Type B pancreatic cell (in vitro differentiated cells): ENCODE data around the gene SPINT1. TPM values are rescaled to one million over a fixed set of nuclear protein-coding genes. Genes with fewer than 3 reads are reported as not detected.

Source experiments
- DNase-seq: peaks from one replicate; pipeline ENCODE4 v3.0.0; 2021; ENCODE audit warnings: mixed read lengths; ENCODE audit not compliant: unreplicated experiment; ENCODE audit errors: extremely low spot score
- H3K27ac Mint-ChIP-seq: 2 replicates; pipeline ENCODE4 v1.8.0; 2021; ENCODE audit warnings: mild to moderate bottlenecking, mixed read lengths
- H3K27me3 Mint-ChIP-seq: 2 replicates; pipeline ENCODE4 v1.8.0; 2021; ENCODE audit warnings: mixed read lengths
- H3K36me3 Mint-ChIP-seq: 2 replicates; pipeline ENCODE4 v1.8.0; 2021; ENCODE audit warnings: mixed read lengths
- H3K4me1 Mint-ChIP-seq: one replicate; pipeline ENCODE4 v1.8.0; 2021; ENCODE audit warnings: mixed read lengths; ENCODE audit not compliant: unreplicated experiment
- H3K4me3 Mint-ChIP-seq: 2 replicates; pipeline ENCODE4 v1.8.0; 2021; ENCODE audit warnings: mild to moderate bottlenecking, mixed read lengths
- H3K9me3 Mint-ChIP-seq: 2 replicates; pipeline ENCODE4 v1.8.0; 2021; ENCODE audit warnings: mixed read lengths
- total RNA-seq: library from RNA; stranded (reverse); gene quantifications from 2 replicates; pipeline ENCODE4 v1.2.1, GENCODE V29; 2021; ENCODE audit warnings: low replicate concordance
- TF ChIP-seq, protein P1 (sequence below): fragments of 200-600 bp; sonication (generic); conservative IDR thresholded peaks from 2 replicates; pipeline ENCODE4 v1.5.0; 2021; ENCODE audit warnings: antibody characterized with exemption, mild to moderate bottlenecking

Gene SPINT1
- total RNA-seq, 1 donor from 2014 or later, result 156 TPM

DNA sequence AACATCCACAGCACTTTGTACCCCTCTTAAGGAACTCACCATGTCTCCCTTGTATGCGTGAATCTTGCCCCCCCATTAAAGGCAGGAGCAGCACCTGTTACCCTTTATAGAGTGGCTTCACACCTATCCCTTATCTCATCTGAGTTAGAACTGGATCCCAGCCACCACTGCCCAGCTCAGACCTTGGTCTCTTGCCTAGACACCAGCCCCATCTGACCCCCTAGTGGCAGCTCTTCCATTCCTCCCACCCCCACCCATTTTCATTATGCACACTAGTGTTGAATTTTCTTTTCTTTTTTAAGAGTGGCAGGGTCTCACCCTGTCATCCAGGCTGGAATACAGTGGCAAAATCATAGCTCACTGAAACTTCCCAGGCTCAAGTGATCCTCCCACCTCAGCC lies 40.2 kb upstream of the SPINT1 start:
- TF ChIP-seq, protein P1, sequence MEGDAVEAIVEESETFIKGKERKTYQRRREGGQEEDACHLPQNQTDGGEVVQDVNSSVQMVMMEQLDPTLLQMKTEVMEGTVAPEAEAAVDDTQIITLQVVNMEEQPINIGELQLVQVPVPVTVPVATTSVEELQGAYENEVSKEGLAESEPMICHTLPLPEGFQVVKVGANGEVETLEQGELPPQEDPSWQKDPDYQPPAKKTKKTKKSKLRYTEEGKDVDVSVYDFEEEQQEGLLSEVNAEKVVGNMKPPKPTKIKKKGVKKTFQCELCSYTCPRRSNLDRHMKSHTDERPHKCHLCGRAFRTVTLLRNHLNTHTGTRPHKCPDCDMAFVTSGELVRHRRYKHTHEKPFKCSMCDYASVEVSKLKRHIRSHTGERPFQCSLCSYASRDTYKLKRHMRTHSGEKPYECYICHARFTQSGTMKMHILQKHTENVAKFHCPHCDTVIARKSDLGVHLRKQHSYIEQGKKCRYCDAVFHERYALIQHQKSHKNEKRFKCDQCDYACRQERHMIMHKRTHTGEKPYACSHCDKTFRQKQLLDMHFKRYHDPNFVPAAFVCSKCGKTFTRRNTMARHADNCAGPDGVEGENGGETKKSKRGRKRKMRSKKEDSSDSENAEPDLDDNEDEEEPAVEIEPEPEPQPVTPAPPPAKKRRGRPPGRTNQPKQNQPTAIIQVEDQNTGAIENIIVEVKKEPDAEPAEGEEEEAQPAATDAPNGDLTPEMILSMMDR, result no peak
- H3K27ac Mint-ChIP-seq, result no peak overlapping the region
- peaks cover 21% of the 10 kb centered on the region for H3K36me3 Mint-ChIP-seq
- H3K4me1 Mint-ChIP-seq, result peaks cover 25% of the 10 kb centered on the region
- H3K27me3 Mint-ChIP-seq, result no peaks in the 10 kb centered on the region
- no peak overlapping the region for H3K4me3 Mint-ChIP-seq
- DNase-seq, result no peak
- no peaks in the 10 kb centered on the region for H3K9me3 Mint-ChIP-seq

DNA sequence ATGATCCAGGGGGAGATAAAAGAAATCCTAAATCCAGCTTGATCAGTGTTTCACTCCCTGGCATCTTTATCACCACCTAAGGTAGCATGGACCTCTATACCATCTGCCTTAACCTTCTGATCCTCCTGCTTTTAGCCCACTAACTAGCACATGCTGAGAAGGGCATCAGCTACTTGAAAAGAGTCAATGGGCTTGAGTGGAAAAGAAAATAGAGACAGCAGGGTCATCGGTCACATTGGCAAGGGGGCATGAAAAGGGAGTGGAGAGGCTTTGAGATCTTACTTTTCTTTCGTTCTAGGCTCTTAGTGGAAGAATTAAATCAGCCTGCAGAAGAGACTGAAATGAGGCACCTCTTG lies 37.2 kb upstream of the SPINT1 start:
- no peak for DNase-seq

DNA sequence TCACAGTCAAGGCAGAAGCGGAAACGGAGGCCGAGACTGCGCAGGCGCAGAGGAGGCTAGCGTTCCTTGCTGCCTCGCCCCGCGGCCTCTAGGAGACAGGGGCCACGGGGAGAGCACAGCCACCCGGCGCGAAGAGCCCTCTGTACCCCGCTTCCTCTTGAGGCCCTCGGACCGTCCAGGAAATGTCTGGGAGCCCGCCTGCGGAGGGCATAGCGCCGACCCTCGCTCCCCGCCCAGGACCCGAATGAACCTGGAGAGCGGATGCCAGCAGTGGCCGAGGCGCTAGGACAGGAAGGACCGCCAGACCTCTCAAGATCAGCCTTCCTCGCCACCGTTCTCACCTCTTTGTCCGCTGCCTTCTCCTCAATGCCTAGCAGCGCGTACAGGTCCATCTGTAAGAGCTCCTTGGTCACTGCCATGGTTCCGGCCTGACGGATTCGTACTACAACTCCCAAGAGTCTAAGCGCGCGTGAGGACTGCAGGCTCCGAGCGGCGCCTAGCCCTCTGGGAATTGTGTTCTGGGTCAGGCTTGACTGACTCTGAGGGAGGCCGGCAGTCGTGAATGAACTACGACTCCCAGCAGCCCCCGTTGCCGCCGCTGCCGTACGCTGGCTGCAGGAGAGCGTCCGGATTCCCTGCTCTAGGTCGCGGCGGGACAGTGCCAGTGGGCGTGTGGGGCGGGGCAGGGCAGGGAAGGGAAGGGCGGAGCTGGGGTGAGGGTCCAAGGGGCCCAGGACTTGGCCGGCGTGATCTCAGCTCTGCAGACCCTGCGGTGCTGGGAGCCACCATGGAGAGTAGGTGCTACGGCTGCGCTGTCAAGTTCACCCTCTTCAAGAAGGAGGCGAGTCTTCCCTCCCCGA lies 36.6 kb upstream of the SPINT1 start, which contains the start of the genes DNAJC17 and ZFYVE19:
Gene DNAJC17, minus strand, starts transcription at position 446 of the 860 bp plus-strand sequence. Its CDS starts 27 bp downstream, at position 419.
Gene ZFYVE19, plus strand, starts transcription at position 62 of the 860 bp plus-strand sequence. Its CDS starts 501 bp downstream, at position 563.
- H3K36me3 Mint-ChIP-seq, result peaks cover 3% of the 10 kb centered on the region
- TF ChIP-seq, protein P1, result peak; percentile 39
- H3K9me3 Mint-ChIP-seq, result no peaks in the 10 kb centered on the region
- DNase-seq, result peak; percentile 94
- peak within 1 kb of the TSS; percentile 98 for H3K4me3 Mint-ChIP-seq
- peak within 1 kb of the TSS; percentile 97 for H3K27ac Mint-ChIP-seq
- H3K27me3 Mint-ChIP-seq, result no peaks in the 10 kb centered on the region
- peaks cover 21% of the 10 kb centered on the region for H3K4me1 Mint-ChIP-seq

More for the DNA sequence above, 37.2 kb upstream of the SPINT1 start:
- Mint-ChIP-seq H3K4me1 (peaks cover 24% of the 10 kb centered on the region), H3K27ac (peak overlapping the region; percentile 97), H3K36me3 (peaks cover 6% of the 10 kb centered on the region), H3K4me3 (peak overlapping the region; percentile 98), H3K27me3 (no peaks in the 10 kb centered on the region), H3K9me3 (no peaks in the 10 kb centered on the region)
- TF ChIP-seq, protein P1, result no peak

DNA sequence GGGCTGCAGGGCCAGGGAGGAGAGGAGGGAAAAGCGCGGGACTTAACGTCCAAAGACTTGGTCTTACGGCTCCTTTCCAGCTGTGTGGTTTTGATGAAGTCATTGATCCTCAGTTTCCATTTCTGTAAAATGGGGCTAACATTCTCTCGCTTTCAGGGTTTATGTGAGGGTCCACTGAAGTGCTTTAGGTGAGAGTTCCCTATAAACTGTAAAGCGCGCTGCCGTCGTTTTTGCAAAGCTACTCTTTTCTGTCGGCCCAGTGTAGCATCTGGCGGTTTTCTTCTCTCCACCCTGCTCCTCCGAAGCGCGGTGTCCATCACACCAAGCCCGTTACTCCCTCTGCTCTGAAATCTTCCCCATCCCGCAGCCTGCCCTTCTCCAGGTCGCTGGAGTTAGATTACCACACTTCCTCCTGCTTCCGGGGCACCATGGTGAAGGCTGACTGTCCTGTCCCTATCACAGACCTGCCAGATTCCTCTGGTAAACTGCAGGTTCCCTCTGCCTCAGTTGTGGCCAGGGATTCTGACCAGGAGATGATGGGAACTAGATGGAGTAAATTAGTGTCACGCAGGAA lies 35.9 kb upstream of the SPINT1 start:
- Mint-ChIP-seq H3K9me3 (no peaks in the 10 kb centered on the region), H3K4me1 (peaks cover 21% of the 10 kb centered on the region), H3K27me3 (no peaks in the 10 kb centered on the region), H3K36me3 (peaks cover 3% of the 10 kb centered on the region), H3K27ac (peak overlapping the region; percentile 97), H3K4me3 (peak overlapping the region; percentile 98)
- no peak for DNase-seq
- TF ChIP-seq, protein P1, result no peak

DNA sequence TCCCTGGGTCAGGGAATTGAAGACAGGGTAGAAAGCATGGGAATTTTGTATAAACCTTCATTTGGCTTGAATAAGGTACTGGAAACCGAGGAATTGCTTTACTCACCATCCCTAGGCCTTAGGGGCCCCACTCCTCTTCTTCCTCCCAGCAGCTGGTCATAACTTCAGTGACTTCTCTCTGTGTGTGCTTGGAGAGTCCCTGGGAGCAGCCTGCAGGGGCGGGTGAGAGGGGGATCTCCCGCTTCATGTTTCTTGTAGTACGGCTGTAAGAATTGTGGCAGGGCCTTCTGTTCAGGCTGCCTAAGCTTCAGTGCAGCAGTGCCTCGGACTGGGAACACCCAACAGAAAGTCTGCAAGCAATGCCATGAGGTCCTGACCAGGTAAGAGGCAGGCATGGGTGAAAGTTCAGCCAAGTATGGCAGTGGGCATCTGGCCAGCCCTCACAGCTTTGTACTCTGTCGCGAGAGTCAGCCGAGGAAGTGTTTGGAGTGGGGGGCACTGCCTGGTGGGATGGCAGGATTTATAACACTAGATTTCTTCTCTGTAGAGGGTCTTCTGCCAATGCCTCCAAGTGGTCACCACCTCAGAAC lies 34.9 kb upstream of the SPINT1 start:
- Mint-ChIP-seq H3K27me3 (no peaks in the 10 kb centered on the region), H3K4me3 (peak overlapping the region; percentile 98), H3K4me1 (peaks cover 21% of the 10 kb centered on the region), H3K9me3 (no peaks in the 10 kb centered on the region), H3K36me3 (peaks cover 3% of the 10 kb centered on the region), H3K27ac (no peak overlapping the region)
- TF ChIP-seq, protein P1, result no peak
- no peak for DNase-seq
